ENCODE data around the gene ERGIC2.
A peak's percentile ranks its signal among the peaks of the same experiment; 100 is the strongest.

The ERGIC2 gene

GRCh38 chr12:29376118-29376517 is 4.9 kb downstream of the ERGIC2 start:
- TF ChIP-seq, protein P1, sequence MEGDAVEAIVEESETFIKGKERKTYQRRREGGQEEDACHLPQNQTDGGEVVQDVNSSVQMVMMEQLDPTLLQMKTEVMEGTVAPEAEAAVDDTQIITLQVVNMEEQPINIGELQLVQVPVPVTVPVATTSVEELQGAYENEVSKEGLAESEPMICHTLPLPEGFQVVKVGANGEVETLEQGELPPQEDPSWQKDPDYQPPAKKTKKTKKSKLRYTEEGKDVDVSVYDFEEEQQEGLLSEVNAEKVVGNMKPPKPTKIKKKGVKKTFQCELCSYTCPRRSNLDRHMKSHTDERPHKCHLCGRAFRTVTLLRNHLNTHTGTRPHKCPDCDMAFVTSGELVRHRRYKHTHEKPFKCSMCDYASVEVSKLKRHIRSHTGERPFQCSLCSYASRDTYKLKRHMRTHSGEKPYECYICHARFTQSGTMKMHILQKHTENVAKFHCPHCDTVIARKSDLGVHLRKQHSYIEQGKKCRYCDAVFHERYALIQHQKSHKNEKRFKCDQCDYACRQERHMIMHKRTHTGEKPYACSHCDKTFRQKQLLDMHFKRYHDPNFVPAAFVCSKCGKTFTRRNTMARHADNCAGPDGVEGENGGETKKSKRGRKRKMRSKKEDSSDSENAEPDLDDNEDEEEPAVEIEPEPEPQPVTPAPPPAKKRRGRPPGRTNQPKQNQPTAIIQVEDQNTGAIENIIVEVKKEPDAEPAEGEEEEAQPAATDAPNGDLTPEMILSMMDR (conservative IDR thresholded peaks at IDR 0.05; ENCODE audit: low read depth, low read length), result no peak
- no peak overlapping the region for H3K4me3 ChIP-seq (ENCODE audit: low read depth, low read length)
- no peak for DNase-seq (ENCODE audit: low read depth)

DNA sequence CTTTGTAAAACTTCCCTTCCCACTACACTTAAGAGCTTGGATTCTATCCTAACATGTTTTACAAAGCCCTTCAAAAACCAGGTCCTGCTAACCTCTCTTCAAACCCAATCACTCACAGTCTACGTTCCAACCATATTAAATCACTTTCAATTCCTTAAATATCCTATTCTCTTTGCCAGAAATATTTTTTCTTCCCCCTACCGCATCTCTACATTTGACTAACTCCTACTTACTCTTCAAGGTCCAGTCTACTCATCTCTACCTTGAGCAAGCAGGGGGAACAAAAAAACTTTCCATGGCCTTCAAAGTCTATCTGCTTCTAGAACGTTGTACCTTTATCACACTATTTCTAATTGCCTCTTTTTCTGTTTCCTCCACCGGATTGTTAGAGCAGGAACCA is 6.1 kb downstream of the ERGIC2 start:
- no peak overlapping the region for H3K4me3 ChIP-seq (ENCODE audit: low read depth, low read length)
- TF ChIP-seq, protein P1 (conservative IDR thresholded peaks at IDR 0.05; ENCODE audit: low read depth, low read length), result no peak
- DNase-seq (ENCODE audit: low read depth), result no peak

DNA sequence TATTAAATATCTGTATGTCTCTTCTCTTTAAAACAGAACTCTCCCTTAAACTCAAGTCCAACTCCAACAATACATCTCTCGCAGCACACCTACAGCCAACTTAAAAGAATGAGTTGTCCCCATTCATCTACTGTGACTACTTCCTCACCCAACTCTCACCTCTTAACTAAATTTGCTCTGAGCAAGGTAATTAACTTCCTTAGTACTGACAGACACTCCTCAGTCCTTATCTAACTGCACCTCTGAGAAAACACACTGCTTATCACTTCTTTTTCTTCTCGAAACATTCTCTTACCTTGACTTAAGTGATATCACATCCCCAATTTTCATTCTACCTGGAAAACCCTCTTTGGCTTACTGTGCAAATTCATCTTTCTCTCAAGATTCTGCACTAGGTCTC is 7.0 kb downstream of the ERGIC2 start:
- no peak for DNase-seq (ENCODE audit: low read depth)
- TF ChIP-seq, protein P1 (conservative IDR thresholded peaks at IDR 0.05; ENCODE audit: low read depth, low read length), result no peak
- no peak overlapping the region for H3K4me3 ChIP-seq (ENCODE audit: low read depth, low read length)

GRCh38 chr12:29365091-29365490 is 15.9 kb downstream of the ERGIC2 start:
- no peak overlapping the region for H3K4me3 ChIP-seq (ENCODE audit: low read depth, low read length)
- TF ChIP-seq, protein P1 (conservative IDR thresholded peaks at IDR 0.05; ENCODE audit: low read depth, low read length), result no peak
- DNase-seq (ENCODE audit: low read depth), result no peak

DNA sequence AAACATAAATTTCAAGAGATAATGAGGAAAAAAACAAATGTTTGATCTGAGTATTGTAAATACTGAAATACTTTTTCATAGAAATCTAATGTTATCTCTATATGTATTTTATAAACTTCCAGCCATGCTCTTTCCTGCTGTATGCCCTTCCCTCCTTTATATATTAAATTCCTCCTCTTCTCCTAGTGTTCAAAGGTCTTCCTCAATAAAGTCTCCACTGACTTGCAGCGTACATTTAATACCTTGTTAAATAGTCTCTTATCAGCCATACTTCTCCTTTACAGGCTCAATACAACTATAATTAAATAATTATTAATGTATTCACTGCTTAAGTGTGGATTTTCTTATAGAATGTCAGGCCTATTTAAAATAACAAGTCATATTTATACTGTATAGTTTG is 26.0 kb downstream of the ERGIC2 start:
- H3K4me3 ChIP-seq (ENCODE audit: low read depth, low read length), result no peak overlapping the region
- TF ChIP-seq, protein P1 (conservative IDR thresholded peaks at IDR 0.05; ENCODE audit: low read depth, low read length), result no peak
- no peak for DNase-seq (ENCODE audit: low read depth)

GRCh38 chr12:29350080-29350479 is 30.9 kb downstream of the ERGIC2 start:
- no peak overlapping the region for H3K4me3 ChIP-seq (ENCODE audit: low read depth, low read length)
- DNase-seq (ENCODE audit: low read depth), result peak; percentile 78
- TF ChIP-seq, protein P1 (conservative IDR thresholded peaks at IDR 0.05; ENCODE audit: low read depth, low read length), result no peak

- DNase-seq (ENCODE audit: low read depth), result peak; percentile 16
- TF ChIP-seq, protein P1 (conservative IDR thresholded peaks at IDR 0.05; ENCODE audit: low read depth, low read length), result no peak
- H3K4me3 ChIP-seq (ENCODE audit: low read depth, low read length), result no peak overlapping the region
Observed at GRCh38 chr12:29346769-29347421, 34.1 kb downstream of the ERGIC2 start.
